Stimulated activated CD4-positive, alpha-beta T cell treated with anti-CD3 and anti-CD28 coated beads, TNF-alpha, amount 100 ng/mL, for 48 hours (primary cell): ENCODE data around the gene KDM5B.
"Not testable (repeated sequence)": the region's sequence is repeated elsewhere in the genome, so short reads cannot be mapped to it uniquely, and the experiment has no call there.

Experiments used
- DNase-seq, 3 donors: peaks; one replicate each; pipeline ENCODE4 v3.0.0-alpha.2; 2020; ENCODE audit warnings: low read depth in 3 of 3

KDM5B gene

GRCh38 chr1:202791077-202791747, 17.0 kb downstream of the KDM5B start:
- DNase-seq, result no peak

GRCh38 chr1:202788800-202789199, 19.4 kb downstream of the KDM5B start:
- no peak for DNase-seq

GRCh38 chr1:202786804-202787203, 21.4 kb downstream of the KDM5B start:
- no peak for DNase-seq

- DNase-seq, result no peak
Observed at GRCh38 chr1:202781180-202781579, 27.0 kb downstream of the KDM5B start.

GRCh38 chr1:202770135-202770534, 38.1 kb downstream of the KDM5B start:
- no peak for DNase-seq

- no peak for DNase-seq
Observed at GRCh38 chr1:202765721-202766120, 42.5 kb downstream of the KDM5B start.

GRCh38 chr1:202762019-202762418, 46.2 kb downstream of the KDM5B start:
- no peak for DNase-seq

- no peak for DNase-seq
Observed at GRCh38 chr1:202760589-202760988, 47.6 kb downstream of the KDM5B start.

GRCh38 chr1:202756391-202756790, 51.8 kb downstream of the KDM5B start:
- DNase-seq, result no peak

GRCh38 chr1:202754293-202754692, 53.9 kb downstream of the KDM5B start:
- no peak for DNase-seq

GRCh38 chr1:202752774-202753173, 55.4 kb downstream of the KDM5B start:
- DNase-seq, result no peak

- no peak for DNase-seq
Observed at GRCh38 chr1:202750761-202751160, 57.5 kb downstream of the KDM5B start.

GRCh38 chr1:202750024-202750423, 58.2 kb downstream of the KDM5B start:
- DNase-seq, result no peak

- no peak for DNase-seq
Observed at GRCh38 chr1:202745323-202745888, 62.8 kb downstream of the KDM5B start.

GRCh38 chr1:202744770-202745169, 63.5 kb downstream of the KDM5B start:
- not testable (repeated sequence) for DNase-seq

- DNase-seq, result no peak
Observed at GRCh38 chr1:202742496-202742895, 65.7 kb downstream of the KDM5B start.

- DNase-seq, result no peak
Observed at GRCh38 chr1:202733251-202733650, 75.0 kb downstream of the KDM5B start.

GRCh38 chr1:202728951-202729350, 79.3 kb downstream of the KDM5B start:
- no peak for DNase-seq

- DNase-seq, result no peak
Observed at GRCh38 chr1:202725526-202725925, 82.7 kb downstream of the KDM5B start.

- no peak for DNase-seq
Observed at GRCh38 chr1:202723708-202724107, 84.5 kb downstream of the KDM5B start.

- not testable (repeated sequence) for DNase-seq
Observed at GRCh38 chr1:202723046-202723445, 85.2 kb downstream of the KDM5B start.

- DNase-seq, result no peak
Observed at GRCh38 chr1:202716654-202717053, 91.6 kb downstream of the KDM5B start.

GRCh38 chr1:202714202-202714601, 94.0 kb downstream of the KDM5B start:
- not testable (repeated sequence) for DNase-seq

- DNase-seq, result no peak
Observed at GRCh38 chr1:202713110-202713509, 95.1 kb downstream of the KDM5B start.
